Gastroesophageal sphincter (tissue), 3 donors: ENCODE results near the gene ABCC11.

Experiments used
- CTCF ChIP-seq, 4 experiments: fragments of 200-600 bp in 2 of 4; fragments of 450-650 bp in 2 of 4; sonication (generic) in 1 of 4; IDR thresholded peaks; one replicate each; pipeline ENCODE4 v1.5.1; 2017 to 2019; ENCODE audit warnings: antibody characterized with exemption in 4 of 4, mild to moderate bottlenecking in 2 of 4, moderate library complexity in 2 of 4
- POLR2AphosphoS5 ChIP-seq: sonication (generic); formaldehyde crosslinking; IDR thresholded peaks from one replicate; pipeline ENCODE4 v1.6.1; 2017; ENCODE audit warnings: antibody characterized with exemption

GRCh38 chr16:48194828-48195556 is 52.3 kb downstream of the ABCC11 start:
- no peak for TF ChIP-seq POLR2AphosphoS5
- no peak for TF ChIP-seq CTCF (IDR thresholded peaks at IDR 0.05)
